Measurements from ENCODE around the gene MLST8.

Gene MLST8

DNA sequence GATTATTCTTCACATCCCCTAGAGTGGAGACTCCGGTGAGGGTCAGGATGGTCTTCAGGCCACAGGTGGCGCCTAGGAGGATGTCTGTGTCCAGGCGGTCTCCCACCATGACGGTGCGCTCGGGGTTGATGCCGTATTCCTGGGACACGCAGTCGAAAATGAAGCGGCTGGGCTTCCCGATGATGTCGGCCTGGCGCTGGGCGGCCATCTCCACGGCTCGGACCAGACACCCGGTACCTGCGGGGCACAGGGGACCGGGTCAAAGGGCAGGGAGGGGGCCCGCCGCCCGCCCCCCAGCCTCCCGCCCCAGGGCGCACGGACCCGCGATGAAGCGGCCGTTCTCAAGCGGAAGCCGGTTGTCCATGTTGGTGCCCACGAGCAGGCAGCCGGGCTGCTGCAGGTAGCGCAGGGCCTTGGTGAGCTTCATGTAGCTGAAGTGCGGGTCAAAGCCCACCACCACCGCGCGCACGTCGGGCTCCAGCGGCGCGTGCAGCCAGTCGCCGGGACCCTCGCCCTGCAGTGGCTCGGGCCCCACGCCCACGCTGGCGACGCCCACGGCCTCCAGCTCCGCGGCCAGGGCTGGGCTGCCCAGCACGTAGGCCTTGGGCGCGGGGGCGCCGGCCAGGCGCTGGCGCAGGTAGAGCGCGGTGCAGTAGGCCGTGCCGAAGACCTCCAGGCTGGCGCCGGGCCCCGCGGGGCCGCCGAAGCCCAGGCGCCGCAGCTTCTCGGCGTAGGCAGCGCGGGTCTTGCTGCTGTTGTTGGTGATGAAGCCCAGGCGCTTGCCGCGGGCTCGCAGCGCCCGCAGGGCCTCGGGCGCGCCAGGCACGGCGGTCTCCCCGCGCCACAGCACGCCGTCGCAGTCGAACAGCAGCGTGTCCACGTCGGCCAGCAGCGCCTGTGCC, 8.8 kb downstream of the MLST8 start (continued):
- peak; percentile 73 for TF ChIP-seq ZBTB48 (tag by site-specific recombination; IDR thresholded peaks at IDR 0.05)
- no peak; the same call in 1 of the 2 replicates for TF ChIP-seq ZBTB8A (tag by site-specific recombination; IDR thresholded peaks at IDR 0.05)
- TF ChIP-seq, protein P1, sequence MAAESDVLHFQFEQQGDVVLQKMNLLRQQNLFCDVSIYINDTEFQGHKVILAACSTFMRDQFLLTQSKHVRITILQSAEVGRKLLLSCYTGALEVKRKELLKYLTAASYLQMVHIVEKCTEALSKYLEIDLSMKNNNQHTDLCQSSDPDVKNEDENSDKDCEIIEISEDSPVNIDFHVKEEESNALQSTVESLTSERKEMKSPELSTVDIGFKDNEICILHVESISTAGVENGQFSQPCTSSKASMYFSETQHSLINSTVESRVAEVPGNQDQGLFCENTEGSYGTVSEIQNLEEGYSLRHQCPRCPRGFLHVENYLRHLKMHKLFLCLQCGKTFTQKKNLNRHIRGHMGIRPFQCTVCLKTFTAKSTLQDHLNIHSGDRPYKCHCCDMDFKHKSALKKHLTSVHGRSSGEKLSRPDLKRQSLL (tag by site-specific recombination; IDR thresholded peaks at IDR 0.05): no peak

- POLR2A ChIA-PET: interaction anchor here (0.5 to 2.0 kb wide), 21 partner anchors 8 to 1058 kb away, joined by 3 to 22 read pairs (median 5); partner anchors contain the start of genes DNASE1L2, E4F1, ECI1 and MLST8
- CTCF ChIA-PET: interaction anchor here (0.6 to 1.6 kb wide), 4 partner anchors 16 to 210 kb away, joined by 3 to 7 read pairs (median 4); partner anchors contain the start of genes DNASE1L2 and ECI1
Measured at GRCh38 chr16:2214719-2214968, 9.4 kb downstream of the MLST8 start, which contains the start of gene PGP. Gene PGP (minus strand): TSS chr16:2214840. CDS start chr16:2214777, 63 bp downstream.

GRCh38 chr16:2216330-2216729, 11.1 kb downstream of the MLST8 start:
- H3K36me3 ChIP-seq (ENCODE audit: control insufficient read depth in 2 of 2, insufficient read depth in 1 of 2, low read length in 2 of 2): peaks cover 0 to 21% of the 10 kb centered on the region in 2 experiments; a peak in 1 of 3 replicates
- TF ChIP-seq, protein P2, sequence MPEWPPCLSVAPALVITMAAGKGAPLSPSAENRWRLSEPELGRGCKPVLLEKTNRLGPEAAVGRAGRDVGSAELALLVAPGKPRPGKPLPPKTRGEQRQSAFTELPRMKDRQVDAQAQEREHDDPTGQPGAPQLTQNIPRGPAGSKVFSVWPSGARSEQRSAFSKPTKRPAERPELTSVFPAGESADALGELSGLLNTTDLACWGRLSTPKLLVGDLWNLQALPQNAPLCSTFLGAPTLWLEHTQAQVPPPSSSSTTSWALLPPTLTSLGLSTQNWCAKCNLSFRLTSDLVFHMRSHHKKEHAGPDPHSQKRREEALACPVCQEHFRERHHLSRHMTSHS (tag by site-specific recombination; IDR thresholded peaks at IDR 0.05): no peak
- no peak for TF ChIP-seq ZNF776 (tag by site-specific recombination; IDR thresholded peaks at IDR 0.05; ENCODE audit: borderline replicate concordance)
- TF ChIP-seq ZNF792 (tag by site-specific recombination; IDR thresholded peaks at IDR 0.05): no peak
- TF ChIP-seq, protein P3, sequence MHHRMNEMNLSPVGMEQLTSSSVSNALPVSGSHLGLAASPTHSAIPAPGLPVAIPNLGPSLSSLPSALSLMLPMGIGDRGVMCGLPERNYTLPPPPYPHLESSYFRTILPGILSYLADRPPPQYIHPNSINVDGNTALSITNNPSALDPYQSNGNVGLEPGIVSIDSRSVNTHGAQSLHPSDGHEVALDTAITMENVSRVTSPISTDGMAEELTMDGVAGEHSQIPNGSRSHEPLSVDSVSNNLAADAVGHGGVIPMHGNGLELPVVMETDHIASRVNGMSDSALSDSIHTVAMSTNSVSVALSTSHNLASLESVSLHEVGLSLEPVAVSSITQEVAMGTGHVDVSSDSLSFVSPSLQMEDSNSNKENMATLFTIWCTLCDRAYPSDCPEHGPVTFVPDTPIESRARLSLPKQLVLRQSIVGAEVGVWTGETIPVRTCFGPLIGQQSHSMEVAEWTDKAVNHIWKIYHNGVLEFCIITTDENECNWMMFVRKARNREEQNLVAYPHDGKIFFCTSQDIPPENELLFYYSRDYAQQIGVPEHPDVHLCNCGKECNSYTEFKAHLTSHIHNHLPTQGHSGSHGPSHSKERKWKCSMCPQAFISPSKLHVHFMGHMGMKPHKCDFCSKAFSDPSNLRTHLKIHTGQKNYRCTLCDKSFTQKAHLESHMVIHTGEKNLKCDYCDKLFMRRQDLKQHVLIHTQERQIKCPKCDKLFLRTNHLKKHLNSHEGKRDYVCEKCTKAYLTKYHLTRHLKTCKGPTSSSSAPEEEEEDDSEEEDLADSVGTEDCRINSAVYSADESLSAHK (tag by site-specific recombination; IDR thresholded peaks at IDR 0.05): no peak
- TF ChIP-seq ZNF768 (tag by site-specific recombination; IDR thresholded peaks at IDR 0.05): no peak
- TF ChIP-seq ZNF639 (tag by site-specific recombination; IDR thresholded peaks at IDR 0.05): no peak
- no peak for TF ChIP-seq ZNF362 (tag by site-specific recombination; IDR thresholded peaks at IDR 0.05)
- TF ChIP-seq ZNF394 (tag by site-specific recombination; IDR thresholded peaks at IDR 0.05; ENCODE audit: borderline replicate concordance): no peak
- no peak for TF ChIP-seq ZFP37 (tag by site-specific recombination; IDR thresholded peaks at IDR 0.05)
- no peak for TF ChIP-seq ZNF266 (tag by site-specific recombination; IDR thresholded peaks at IDR 0.05; ENCODE audit: low read depth)
- TF ChIP-seq ZNF19 (tag by site-specific recombination; IDR thresholded peaks at IDR 0.05; ENCODE audit: low read depth): no peak
- no peak for TF ChIP-seq ZNF184 (tag by site-specific recombination; IDR thresholded peaks at IDR 0.05)
- TF ChIP-seq IKZF3 (tag by site-specific recombination; IDR thresholded peaks at IDR 0.05): no peak
- TF ChIP-seq ZNF624 (tag by site-specific recombination; IDR thresholded peaks at IDR 0.05): no peak
- TF ChIP-seq ZNF121 (tag by site-specific recombination; IDR thresholded peaks at IDR 0.05): no peak
- TF ChIP-seq SP3 (tag by site-specific recombination; IDR thresholded peaks at IDR 0.05): no peak
- TF ChIP-seq ZNF391 (tag by site-specific recombination; IDR thresholded peaks at IDR 0.05; ENCODE audit: borderline replicate concordance, low read depth): no peak
- no peak for TF ChIP-seq PRDM1 (tag by site-specific recombination; IDR thresholded peaks at IDR 0.05)
- TF ChIP-seq SP7 (tag by site-specific recombination; IDR thresholded peaks at IDR 0.05): no peak
- H3K4me1 ChIP-seq (ENCODE audit: control insufficient read depth, insufficient read depth, low read length): 0 out of 2 replicates have a peak, but pooled peaks cover 2% of the 10 kb centered on the region
- no peaks in the 10 kb centered on the region for H3K9me3 ChIP-seq (ENCODE audit: control insufficient read depth, insufficient read depth, low read depth, low read length)
- POLR2A ChIA-PET: no interaction called here
- H3K4me3 ChIP-seq (ENCODE audit: low read depth, low read length): no peak overlapping the region
- no peak overlapping the region for H3K27ac ChIP-seq (ENCODE audit: extremely low read depth, low read depth, low read length)
- CTCF ChIA-PET: interaction anchor here (0.7 kb wide), 1 partner anchor 303 kb away, joined by 3 read pairs; no protein-coding TSS in a partner anchor

More at GRCh38 chr16:2214719-2214968, 9.4 kb downstream of the MLST8 start, which contains the start of gene PGP:
- TF ChIP-seq IKZF3 (tag by site-specific recombination; IDR thresholded peaks at IDR 0.05): no peak
- TF ChIP-seq ZNF654 (tag by site-specific recombination; IDR thresholded peaks at IDR 0.05; ENCODE audit: low read depth): no peak
- no peak for TF ChIP-seq PRDM1 (tag by site-specific recombination; IDR thresholded peaks at IDR 0.05)
- 0 out of 2 replicates have a peak, but pooled peaks have one; percentile 27 for TF ChIP-seq EGR2 (tag by site-specific recombination; IDR thresholded peaks at IDR 0.05; ENCODE audit: low read depth)
- Histone ChIP-seq H3K36me3 (ENCODE audit: control insufficient read depth in 2 of 2, insufficient read depth in 1 of 2, low read length in 2 of 2) (peaks cover 0 to 25% of the 10 kb centered on the region in 2 experiments; a peak in 1 of 3 replicates), H3K27ac (ENCODE audit: extremely low read depth, low read depth, low read length) (peak within 1 kb of the TSS; percentile 94), H3K4me3 (ENCODE audit: low read depth, low read length) (peak within 1 kb of the TSS; percentile 78), H3K4me1 (ENCODE audit: control insufficient read depth, insufficient read depth, low read length) (0 out of 2 replicates have a peak, but pooled peaks cover 2% of the 10 kb centered on the region), H3K9me3 (ENCODE audit: control insufficient read depth, insufficient read depth, low read depth, low read length) (no peaks in the 10 kb centered on the region)

Data from HEK293 (cell line).